Vagina (tissue), 2 donors: ENCODE results near the gene SAMMSON.

Experiments used
- CTCF ChIP-seq, 3 experiments: fragments of 450-650 bp in 2 of 3; fragments of 200-600 bp in 1 of 3; sonication (generic) in 1 of 3; IDR thresholded peaks; one replicate each; pipeline ENCODE4 v1.5.1; 2017 to 2019; ENCODE audit warnings: antibody characterized with exemption in 3 of 3, mild to moderate bottlenecking in 2 of 3, moderate library complexity in 2 of 3
- POLR2A ChIP-seq, 2 donors: fragments of 450-650 bp; IDR thresholded peaks; one replicate each; pipeline ENCODE4 v1.6.1; 2017; ENCODE audit warnings: antibody characterized with exemption in 2 of 2, mild to moderate bottlenecking in 2 of 2, moderate library complexity in 2 of 2

- TF ChIP-seq CTCF (IDR thresholded peaks at IDR 0.05) (no peak), POLR2A (IDR thresholded peaks at IDR 0.05) (no peak)
These were observed 79.2 kb downstream of the SAMMSON start for GRCh38 chr3:70078778-70079177.
